Measurements from ENCODE around the gene CBFA2T2. TPM values are rescaled to one million over a fixed set of nuclear protein-coding genes. Genes with fewer than 3 reads are reported as not detected.
A peak's percentile ranks its signal among the peaks of the same experiment; 100 is the strongest.

Gene CBFA2T2
- total RNA-seq, 1 experiment from 2014 or later = 8.6 TPM

GRCh38 chr20:33650753-33651561 is 161.1 kb downstream of the CBFA2T2 start:
- no peak for DNase-seq (ENCODE audit: low read depth)

- no peak for DNase-seq (ENCODE audit: low read depth)
Observed at GRCh38 chr20:33651562-33652048, 161.7 kb downstream of the CBFA2T2 start.

GRCh38 chr20:33653218-33653899 is 163.5 kb downstream of the CBFA2T2 start:
- peak; percentile 57 for DNase-seq (ENCODE audit: low read depth)

- DNase-seq (ENCODE audit: low read depth) = no peak
Observed at GRCh38 chr20:33653900-33654596, 164.2 kb downstream of the CBFA2T2 start.

- no peak for DNase-seq (ENCODE audit: low read depth)
Observed at GRCh38 chr20:33654680-33655161, 164.8 kb downstream of the CBFA2T2 start.

GRCh38 chr20:33655164-33655563 is 165.3 kb downstream of the CBFA2T2 start:
- no peak for DNase-seq (ENCODE audit: low read depth)

- DNase-seq (ENCODE audit: low read depth) = no peak
Observed at GRCh38 chr20:33656010-33656782, 166.3 kb downstream of the CBFA2T2 start.

GRCh38 chr20:33656783-33657703 is 167.1 kb downstream of the CBFA2T2 start:
- no peak for DNase-seq (ENCODE audit: low read depth)

GRCh38 chr20:33657704-33658095 is 167.8 kb downstream of the CBFA2T2 start:
- DNase-seq (ENCODE audit: low read depth) = no peak

- no peak for DNase-seq (ENCODE audit: low read depth)
Observed at GRCh38 chr20:33658510-33658909, 168.6 kb downstream of the CBFA2T2 start.

GRCh38 chr20:33658929-33659328 is 169.0 kb downstream of the CBFA2T2 start:
- no peak for DNase-seq (ENCODE audit: low read depth)

GRCh38 chr20:33659341-33660034 is 169.6 kb downstream of the CBFA2T2 start:
- DNase-seq (ENCODE audit: low read depth) = no peak

GRCh38 chr20:33660035-33660684 is 170.3 kb downstream of the CBFA2T2 start:
- no peak for DNase-seq (ENCODE audit: low read depth)

GRCh38 chr20:33660685-33661058 is 170.8 kb downstream of the CBFA2T2 start:
- no peak for DNase-seq (ENCODE audit: low read depth)

- DNase-seq (ENCODE audit: low read depth) = no peak
Observed at GRCh38 chr20:33662172-33662571, 172.3 kb downstream of the CBFA2T2 start, which contains the start of gene C20orf144. Gene C20orf144 (plus strand): TSS chr20:33662327. CDS start chr20:33662346, 19 bp downstream.

- peak; percentile 65 for DNase-seq (ENCODE audit: low read depth)
Observed at GRCh38 chr20:33663161-33664084, 173.5 kb downstream of the CBFA2T2 start.

GRCh38 chr20:33664085-33664761 is 174.3 kb downstream of the CBFA2T2 start:
- no peak for DNase-seq (ENCODE audit: low read depth)

All from LHCN-M2 (cell line).